Colonic mucosa (tissue), 4 donors: ENCODE measurements around the gene ARHGAP35. TPM values are rescaled to one million over a fixed set of nuclear protein-coding genes. Genes with fewer than 3 reads are reported as not detected.

Source experiments
- DNase-seq: peaks from one replicate; pipeline ENCODE4 v3.0.0-alpha.2; 2020
- H3K27ac ChIP-seq: fragments of 200-600 bp; one replicate; pipeline ENCODE4 v1.8.0; 2021
- H3K27me3 ChIP-seq: fragments of 200-600 bp; one replicate; pipeline ENCODE4 v1.8.0; 2021
- H3K36me3 ChIP-seq: fragments of 200-600 bp; one replicate; pipeline ENCODE4 v1.8.0; 2021
- H3K4me1 ChIP-seq: fragments of 200-600 bp; one replicate; pipeline ENCODE4 v1.8.0; 2021; ENCODE audit warnings: mild to moderate bottlenecking
- H3K4me3 ChIP-seq: fragments of 200-600 bp; one replicate; pipeline ENCODE4 v1.8.0; 2021
- H3K9ac ChIP-seq, 2 donors: one replicate each; pipeline ENCODE4 v1.7.0; 2013; ENCODE audit warnings: control low read depth in 2 of 2, low read depth in 2 of 2, low read length in 2 of 2
- H3K9me3 ChIP-seq: fragments of 200-600 bp; one replicate; pipeline ENCODE4 v1.8.0; 2021
- intact Hi-C: fragments of 100-400 bp; cut with DNase I; formaldehyde crosslinking; loops from one replicate; pipeline ENCODE4 v1.14.1; 2022
- total RNA-seq, 2 donors: library from RNA; stranded (reverse); fragmentation: NEBNext Ultra II Directional in 1 of 2; extraction: Animal tissue kit (Norgen Biotek cat#: 25700) in 1 of 2; gene quantifications; one replicate each; pipeline ENCODE4 v1.2.1, GENCODE V29; 2021
- TF ChIP-seq, protein P1 (sequence below): fragments of 200-600 bp; IDR thresholded peaks from one replicate; pipeline ENCODE4 v1.8.0; 2022; ENCODE audit warnings: antibody characterized with exemption, mild to moderate bottlenecking
- donor health status: healthy.
- donor health status: DM: no; HTN: no; CAD: no.
- donor health status: DM: no; HTN: no; CAD: no.

The ARHGAP35 gene
- total RNA-seq, 2 donors from 2014 or later: 45.1 to 61.3 TPM

DNA sequence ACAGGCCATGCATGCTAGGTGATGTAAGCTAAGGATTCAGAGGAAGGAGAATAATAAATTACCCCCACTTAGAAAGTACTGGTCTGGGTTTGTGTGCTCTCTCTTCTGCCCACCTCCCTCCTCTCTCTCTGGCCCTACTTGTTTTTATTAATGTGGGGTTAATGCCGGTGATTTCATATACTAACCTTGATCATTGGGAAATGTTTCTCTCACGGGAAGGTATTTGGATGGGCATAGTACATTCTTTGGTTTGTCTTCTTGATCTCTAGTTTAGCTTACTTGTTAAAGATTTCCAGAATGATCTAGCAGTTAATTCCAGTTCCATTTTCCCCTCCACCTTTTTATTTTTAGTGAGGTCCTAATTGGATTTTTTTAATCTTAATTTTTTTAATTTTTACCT is 24.6 kb downstream of the ARHGAP35 start:
- no peaks in the 10 kb centered on the region for H3K4me1 ChIP-seq
- intact Hi-C loops: no loop called here
- DNase-seq: no peak
- no peak overlapping the region for H3K9ac ChIP-seq
- H3K9me3 ChIP-seq: no peaks in the 10 kb centered on the region
- TF ChIP-seq, protein P1, sequence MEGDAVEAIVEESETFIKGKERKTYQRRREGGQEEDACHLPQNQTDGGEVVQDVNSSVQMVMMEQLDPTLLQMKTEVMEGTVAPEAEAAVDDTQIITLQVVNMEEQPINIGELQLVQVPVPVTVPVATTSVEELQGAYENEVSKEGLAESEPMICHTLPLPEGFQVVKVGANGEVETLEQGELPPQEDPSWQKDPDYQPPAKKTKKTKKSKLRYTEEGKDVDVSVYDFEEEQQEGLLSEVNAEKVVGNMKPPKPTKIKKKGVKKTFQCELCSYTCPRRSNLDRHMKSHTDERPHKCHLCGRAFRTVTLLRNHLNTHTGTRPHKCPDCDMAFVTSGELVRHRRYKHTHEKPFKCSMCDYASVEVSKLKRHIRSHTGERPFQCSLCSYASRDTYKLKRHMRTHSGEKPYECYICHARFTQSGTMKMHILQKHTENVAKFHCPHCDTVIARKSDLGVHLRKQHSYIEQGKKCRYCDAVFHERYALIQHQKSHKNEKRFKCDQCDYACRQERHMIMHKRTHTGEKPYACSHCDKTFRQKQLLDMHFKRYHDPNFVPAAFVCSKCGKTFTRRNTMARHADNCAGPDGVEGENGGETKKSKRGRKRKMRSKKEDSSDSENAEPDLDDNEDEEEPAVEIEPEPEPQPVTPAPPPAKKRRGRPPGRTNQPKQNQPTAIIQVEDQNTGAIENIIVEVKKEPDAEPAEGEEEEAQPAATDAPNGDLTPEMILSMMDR: no peak
- H3K27me3 ChIP-seq: no peaks in the 10 kb centered on the region
- no peak overlapping the region for H3K27ac ChIP-seq
- no peak overlapping the region for H3K4me3 ChIP-seq
- no peaks in the 10 kb centered on the region for H3K36me3 ChIP-seq

DNA sequence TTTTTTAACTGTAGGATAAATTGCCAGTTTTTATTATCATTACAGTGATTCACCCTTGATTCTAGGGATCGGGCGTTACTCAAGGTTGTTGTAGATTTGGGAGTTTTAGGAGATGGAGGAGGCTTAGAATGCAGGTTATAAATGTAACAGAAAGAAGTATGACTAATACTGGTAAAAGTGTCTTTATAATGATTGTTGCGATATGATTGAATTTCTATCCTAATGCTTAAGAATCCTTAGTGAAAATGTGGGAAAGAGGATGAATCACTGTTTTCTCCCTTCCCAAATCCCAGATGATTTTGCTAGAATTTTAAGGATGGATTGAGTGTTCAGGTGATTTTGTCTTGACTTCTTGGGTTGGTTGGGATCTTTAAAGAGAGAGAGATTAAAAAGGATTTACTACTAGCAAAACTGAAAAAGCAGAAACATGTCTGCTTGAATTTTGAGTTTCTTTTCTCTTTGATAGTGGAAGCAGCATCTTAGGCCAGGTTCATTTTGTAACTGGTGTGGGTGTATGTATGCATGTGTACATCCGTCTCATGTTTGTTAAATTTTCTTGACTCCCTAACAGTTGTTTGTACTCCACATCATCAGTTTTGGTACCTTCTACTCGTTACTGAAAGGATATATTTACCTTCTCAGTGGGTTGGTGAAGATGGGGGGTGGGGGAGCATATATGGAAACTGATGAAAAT is 25.9 kb downstream of the ARHGAP35 start:
- no peaks in the 10 kb centered on the region for H3K27me3 ChIP-seq
- intact Hi-C loops: no loop called here
- H3K36me3 ChIP-seq: no peaks in the 10 kb centered on the region
- no peak overlapping the region for H3K9ac ChIP-seq
- no peak overlapping the region for H3K4me3 ChIP-seq
- TF ChIP-seq, protein P1: no peak
- no peaks in the 10 kb centered on the region for H3K9me3 ChIP-seq
- DNase-seq: no peak
- no peak overlapping the region for H3K27ac ChIP-seq
- no peaks in the 10 kb centered on the region for H3K4me1 ChIP-seq

DNA sequence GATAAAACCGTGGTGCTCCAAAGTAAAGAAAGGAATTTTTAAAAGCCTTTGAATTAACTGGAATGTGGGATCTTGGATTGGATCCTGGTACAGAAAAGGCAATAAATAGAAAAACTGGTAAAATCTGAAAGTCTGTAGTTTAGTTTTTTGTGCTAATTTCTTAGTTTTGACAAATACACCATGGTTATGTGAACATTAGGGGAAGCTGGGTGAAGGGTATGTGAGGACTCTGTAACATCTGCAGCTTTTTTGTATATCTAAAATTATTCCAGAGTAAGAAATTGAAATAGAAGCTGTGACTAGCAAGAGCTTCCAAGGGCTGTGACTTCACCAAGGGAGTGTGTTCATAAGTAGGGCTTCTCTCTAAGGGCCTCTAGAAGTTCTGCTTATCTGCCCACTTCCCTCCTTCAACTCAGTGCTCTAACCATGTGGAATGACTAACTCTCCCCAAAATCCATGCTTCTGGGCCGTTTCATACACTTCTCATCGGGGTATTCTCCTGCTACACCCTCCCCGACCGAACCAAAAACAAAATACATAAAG is 26.5 kb downstream of the ARHGAP35 start:
- no peak overlapping the region for H3K9ac ChIP-seq
- intact Hi-C loops: no loop called here
- TF ChIP-seq, protein P1: no peak
- H3K4me1 ChIP-seq: no peaks in the 10 kb centered on the region
- H3K9me3 ChIP-seq: no peaks in the 10 kb centered on the region
- H3K4me3 ChIP-seq: no peak overlapping the region
- H3K27ac ChIP-seq: no peak overlapping the region
- no peaks in the 10 kb centered on the region for H3K36me3 ChIP-seq
- no peaks in the 10 kb centered on the region for H3K27me3 ChIP-seq
- DNase-seq: no peak

DNA sequence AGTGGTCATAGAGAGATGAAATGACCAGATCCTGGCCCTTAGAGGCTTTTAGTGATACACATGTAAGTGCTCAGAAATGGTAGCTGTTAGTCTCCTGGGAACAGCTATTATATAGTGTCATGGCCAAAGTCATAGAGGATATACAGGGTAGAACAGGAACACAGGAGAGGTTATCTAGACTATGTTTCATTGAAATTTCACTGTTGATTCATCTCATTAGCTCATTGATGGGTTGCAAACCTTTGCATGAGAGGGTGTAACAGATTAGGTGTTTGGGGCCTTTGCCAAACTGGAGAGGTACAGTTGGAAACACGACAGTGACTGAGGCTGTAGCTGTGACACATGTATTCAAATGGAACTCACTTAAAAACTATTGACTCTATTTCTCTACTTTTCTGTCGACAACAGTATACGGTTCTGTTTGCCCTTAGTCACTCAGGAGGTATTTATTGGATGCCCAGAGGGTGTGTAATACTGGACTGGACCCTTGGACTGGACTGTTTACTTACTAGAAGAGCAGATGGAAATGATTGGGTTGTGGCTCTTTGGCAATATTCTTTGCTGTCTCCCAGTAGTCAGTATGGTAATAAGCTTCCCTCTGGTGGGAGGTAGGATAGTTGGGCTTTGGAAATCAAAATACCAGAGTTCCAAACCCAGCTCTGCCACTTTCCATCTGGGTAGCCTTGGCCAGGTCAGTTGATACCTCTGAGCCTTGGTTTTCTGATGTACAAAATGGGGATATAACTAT is 29.8 kb downstream of the ARHGAP35 start:
- peak; percentile 45 for DNase-seq
- Histone ChIP-seq H3K9ac (no peak overlapping the region), H3K27ac (peak overlapping the region; percentile 68), H3K4me1 (no peaks in the 10 kb centered on the region), H3K36me3 (no peaks in the 10 kb centered on the region), H3K4me3 (no peak overlapping the region), H3K27me3 (no peaks in the 10 kb centered on the region), H3K9me3 (no peaks in the 10 kb centered on the region)
- TF ChIP-seq, protein P1: no peak
- intact Hi-C loops: no loop called here

DNA sequence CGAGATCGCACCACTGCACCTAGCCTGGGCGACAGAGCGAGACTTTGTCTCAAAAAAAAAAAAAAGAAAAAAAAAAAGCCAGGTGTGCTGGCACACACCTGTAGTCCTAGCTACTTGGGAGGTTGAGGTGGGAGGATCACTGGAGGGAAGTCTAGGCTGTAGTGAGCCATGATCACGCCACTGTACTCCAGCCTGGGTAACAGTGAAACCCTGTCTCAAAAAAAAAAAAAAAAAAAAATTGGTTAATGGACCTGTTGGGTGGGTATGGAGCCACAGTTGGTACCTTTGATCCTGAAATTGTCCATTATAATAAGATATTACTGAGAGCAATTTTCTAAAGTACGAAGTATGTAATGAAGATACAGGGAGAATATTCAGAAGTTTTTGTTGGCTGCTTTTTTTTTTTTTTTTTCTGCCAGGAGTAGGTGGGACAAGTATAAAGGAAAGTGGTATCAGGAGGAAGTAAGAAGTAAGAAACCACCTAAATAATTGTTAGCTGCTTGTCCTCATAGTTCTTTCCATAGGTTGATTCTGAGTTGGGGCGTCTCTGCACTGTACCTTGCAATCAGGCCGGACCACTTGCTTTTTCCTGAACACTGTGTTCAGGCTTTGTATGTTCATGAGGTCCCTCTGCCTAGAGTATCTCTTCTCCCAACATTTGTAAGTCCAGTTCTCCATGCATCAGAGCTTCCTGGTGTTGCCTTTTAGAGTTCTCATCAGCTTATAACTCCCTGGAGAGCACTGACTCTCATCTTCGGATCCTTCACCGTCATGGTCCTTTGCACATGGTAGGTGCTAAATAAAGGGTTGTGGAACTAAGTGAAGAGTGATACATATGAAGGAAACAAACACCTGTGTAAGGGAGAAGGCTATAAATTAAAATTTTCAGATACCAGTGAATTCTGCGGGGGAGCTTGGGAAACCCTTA is 31.7 kb downstream of the ARHGAP35 start:
- Histone ChIP-seq H3K27ac (no peak overlapping the region), H3K4me1 (no peaks in the 10 kb centered on the region), H3K4me3 (no peak overlapping the region), H3K36me3 (no peaks in the 10 kb centered on the region), H3K9ac (no peak overlapping the region), H3K27me3 (no peaks in the 10 kb centered on the region), H3K9me3 (no peaks in the 10 kb centered on the region)
- no peak for DNase-seq
- TF ChIP-seq, protein P1: no peak
- intact Hi-C loops: no loop called here
